GM19043 (cell line): ENCODE measurements around the gene PYCR2.

Experiments used
- ATAC-seq: cut with Tn5 transposase; IDR thresholded peaks from one replicate; pipeline ENCODE4 v1.9.1; 2021; ENCODE audit warnings: low read depth; ENCODE audit not compliant: unreplicated experiment

The PYCR2 gene

GRCh38 chr1:225880222-225880588 is 43.8 kb downstream of the PYCR2 start:
- no peak for ATAC-seq

- no peak for ATAC-seq
Observed at GRCh38 chr1:225879521-225880221, 44.4 kb downstream of the PYCR2 start.

GRCh38 chr1:225878282-225878681 is 45.8 kb downstream of the PYCR2 start:
- ATAC-seq = no peak

GRCh38 chr1:225877580-225877979 is 46.5 kb downstream of the PYCR2 start:
- ATAC-seq = no peak

- no peak for ATAC-seq
Observed at GRCh38 chr1:225876900-225877510, 47.0 kb downstream of the PYCR2 start.

- no peak for ATAC-seq
Observed at GRCh38 chr1:225875044-225875815, 48.8 kb downstream of the PYCR2 start.

- no peak for ATAC-seq
Observed at GRCh38 chr1:225874431-225874830, 49.6 kb downstream of the PYCR2 start.

GRCh38 chr1:225873281-225873850 is 50.7 kb downstream of the PYCR2 start:
- no peak for ATAC-seq

- no peak for ATAC-seq
Observed at GRCh38 chr1:225872075-225872430, 52.0 kb downstream of the PYCR2 start.

GRCh38 chr1:225871359-225872074 is 52.5 kb downstream of the PYCR2 start:
- ATAC-seq = no peak

GRCh38 chr1:225870911-225871310 is 53.1 kb downstream of the PYCR2 start:
- no peak for ATAC-seq
